GM21367 (cell line): Measurements from ENCODE around the gene THEM4.
"Not testable (repeated sequence)": the region's sequence is repeated elsewhere in the genome, so short reads cannot be mapped to it uniquely, and the experiment has no call there.

Source experiments
- ATAC-seq: cut with Tn5 transposase; IDR thresholded peaks from one replicate; pipeline ENCODE4 v1.9.1; 2021; ENCODE audit not compliant: unreplicated experiment

The THEM4 gene

DNA sequence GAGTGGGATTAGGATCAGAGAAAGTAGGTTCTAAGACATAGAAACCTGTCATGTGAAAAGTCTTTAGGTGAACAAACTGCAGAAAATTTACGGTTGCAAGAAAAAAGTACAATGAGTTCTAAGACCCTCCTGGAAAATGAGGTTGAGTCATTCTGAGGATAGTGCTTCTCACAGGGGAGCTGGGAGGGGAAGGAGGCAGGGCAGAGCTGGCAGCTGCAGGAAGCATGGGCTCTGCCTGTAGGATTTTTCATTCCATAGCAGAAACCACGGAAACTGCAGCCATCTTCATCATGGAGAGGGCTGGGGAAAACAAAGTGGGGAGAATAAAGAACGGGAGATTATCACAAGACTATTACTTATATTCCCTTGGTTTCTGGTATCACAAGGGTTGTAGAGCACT lies 25.8 kb upstream of the THEM4 start:
- ATAC-seq = no peak

- ATAC-seq = no peak
These were observed 24.8 kb upstream of the THEM4 start for GRCh38 chr1:151934048-151934493.

- ATAC-seq = no peak
These were observed 15.6 kb upstream of the THEM4 start for GRCh38 chr1:151924691-151925587.

GRCh38 chr1:151923422-151923821 lies 14.1 kb upstream of the THEM4 start:
- ATAC-seq = no peak

DNA sequence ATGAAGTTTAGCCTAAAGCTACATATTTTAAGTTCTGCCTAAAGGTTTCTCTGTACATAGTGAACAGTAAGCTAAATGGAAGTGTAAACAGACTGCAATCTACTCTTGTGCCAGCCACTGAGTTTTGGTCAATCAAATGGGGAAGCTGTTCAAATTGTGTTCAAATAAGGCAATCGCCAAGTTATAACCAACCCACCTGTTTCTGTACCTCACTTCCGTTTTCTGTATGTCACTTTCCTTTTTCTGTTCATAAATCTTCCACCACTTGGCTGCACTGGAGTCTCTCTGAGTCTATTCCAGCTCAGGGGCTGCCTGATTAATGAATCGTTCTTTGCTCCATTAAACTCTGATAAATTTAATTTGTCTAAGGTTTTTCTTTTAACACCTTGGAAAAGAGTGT lies 10.8 kb upstream of the THEM4 start:
- ATAC-seq = no peak

- no peak for ATAC-seq
These were observed 9.7 kb upstream of the THEM4 start for GRCh38 chr1:151918819-151919610.

GRCh38 chr1:151918156-151918555 lies 8.8 kb upstream of the THEM4 start:
- no peak for ATAC-seq

DNA sequence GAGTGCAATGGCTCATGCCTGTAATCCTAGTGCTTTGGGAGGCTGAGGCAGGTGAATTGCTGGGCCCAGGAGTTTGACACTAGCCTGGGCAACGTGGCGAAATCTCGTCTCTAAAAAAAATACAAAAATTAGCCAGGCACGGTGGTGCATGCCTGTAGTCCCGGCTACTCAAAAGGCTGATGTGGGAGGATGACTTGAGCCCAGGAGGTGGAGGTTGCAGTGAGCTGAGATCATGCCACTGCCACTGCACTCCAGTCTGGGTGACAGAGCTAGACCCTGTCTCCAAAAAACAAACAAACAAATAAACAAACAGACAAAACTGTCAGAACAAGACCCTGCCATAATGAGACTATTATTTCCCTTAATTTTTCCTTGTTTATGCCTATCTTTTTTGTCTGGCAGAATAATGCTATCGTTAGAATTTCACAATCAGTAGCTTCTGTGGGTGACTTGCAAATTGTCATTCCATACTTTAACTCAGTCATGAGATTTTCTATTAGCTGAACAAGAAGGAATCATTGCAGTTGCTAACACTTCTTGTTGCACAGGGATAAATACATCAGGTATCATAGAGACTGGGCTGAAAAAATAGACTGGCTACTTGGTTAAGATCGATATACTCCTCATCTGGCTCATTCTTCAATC lies 7.5 kb upstream of the THEM4 start:
- no peak for ATAC-seq

- no peak for ATAC-seq
These were observed 5.9 kb upstream of the THEM4 start for GRCh38 chr1:151915061-151915686.

- no peak for ATAC-seq
These were observed 4.8 kb upstream of the THEM4 start for GRCh38 chr1:151914076-151914475.

DNA sequence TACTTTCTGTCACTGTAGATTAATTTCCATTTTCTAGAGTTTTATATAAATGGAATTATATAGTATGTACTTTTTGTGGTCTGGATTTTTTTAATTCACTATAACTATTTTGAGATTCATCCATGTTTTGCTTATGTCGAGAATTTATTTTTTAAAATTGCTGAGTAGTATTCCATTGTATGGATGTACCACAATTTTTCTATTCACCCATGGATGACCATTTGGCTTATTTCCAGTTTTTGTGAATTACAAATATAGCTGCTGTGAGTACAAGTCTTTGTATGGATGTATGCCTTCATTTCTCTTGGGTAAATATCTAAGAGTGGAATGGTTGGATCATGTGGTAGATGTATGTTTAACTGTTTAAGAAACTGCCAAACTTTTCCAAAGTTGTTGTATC lies 3.7 kb upstream of the THEM4 start:
- ATAC-seq = no peak

- no peak for ATAC-seq
These were observed 1.1 kb downstream of the THEM4 start for GRCh38 chr1:151908228-151908691.

- no peak for ATAC-seq
These were observed 1.8 kb downstream of the THEM4 start for GRCh38 chr1:151907363-151908139.

GRCh38 chr1:151906324-151906645 lies 3.0 kb downstream of the THEM4 start:
- not testable (repeated sequence) for ATAC-seq

DNA sequence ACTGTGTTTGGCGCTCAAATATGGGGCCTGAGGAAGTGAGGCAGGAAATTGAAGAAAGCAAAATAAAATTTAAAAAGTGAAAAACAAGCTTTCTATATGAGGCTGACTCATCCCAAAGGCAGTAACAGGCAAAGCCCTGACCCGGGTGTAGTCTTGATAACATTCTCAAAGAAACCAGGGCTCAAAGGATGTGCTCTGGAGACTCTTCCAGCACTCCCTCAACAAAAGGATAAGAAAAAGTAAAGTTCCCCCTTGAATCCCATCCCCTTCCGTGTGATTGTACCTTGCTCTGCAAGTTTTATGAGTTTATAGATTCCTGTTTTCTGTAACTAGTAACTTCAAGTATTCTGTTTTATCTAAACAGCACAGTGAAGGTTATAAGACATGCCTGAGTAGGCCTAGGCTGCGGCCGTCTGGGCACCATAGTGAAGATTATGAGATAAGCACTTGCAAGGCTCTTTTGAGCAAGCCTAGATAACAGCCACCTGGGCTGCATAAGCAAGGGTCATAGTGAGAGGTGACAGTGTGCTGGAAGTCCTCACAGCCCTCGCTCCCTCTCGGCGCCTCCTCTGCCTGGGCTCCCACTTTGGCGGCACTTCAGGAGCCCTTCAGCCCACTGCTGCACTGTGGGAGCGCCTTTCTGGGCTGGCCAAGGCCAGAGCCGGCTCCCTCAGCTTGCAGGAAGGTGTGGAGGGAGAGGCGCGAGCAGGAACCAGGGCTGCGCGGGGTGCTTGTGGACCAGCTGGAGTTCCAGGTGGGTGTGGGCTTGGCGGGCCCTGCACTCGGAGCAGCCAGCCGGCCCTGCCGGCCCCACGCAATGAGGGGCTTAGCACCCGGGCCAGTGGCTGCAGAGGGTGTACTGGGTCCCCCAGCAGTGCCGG lies 3.6 kb downstream of the THEM4 start:
- ATAC-seq = not testable (repeated sequence)

DNA sequence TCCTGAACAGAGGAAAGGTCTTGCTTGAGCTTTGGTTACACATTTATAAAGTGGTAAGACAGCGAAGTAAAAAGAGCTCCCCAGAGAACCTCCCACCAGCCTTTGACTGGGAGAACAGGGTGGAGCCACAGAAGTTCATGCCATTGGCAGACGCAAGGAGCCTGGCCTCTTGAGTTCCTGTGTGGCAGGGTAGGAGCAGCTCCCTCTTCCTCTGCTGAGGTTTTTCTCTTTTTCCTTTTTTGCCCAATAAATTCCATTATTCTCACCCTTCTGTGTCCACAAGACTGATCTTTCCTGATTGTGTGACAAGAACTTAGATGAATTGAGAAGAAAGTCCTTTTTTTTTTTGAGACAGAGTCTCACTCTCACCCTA lies 4.3 kb downstream of the THEM4 start:
- no peak for ATAC-seq

GRCh38 chr1:151902858-151903257 lies 6.5 kb downstream of the THEM4 start:
- ATAC-seq = no peak

DNA sequence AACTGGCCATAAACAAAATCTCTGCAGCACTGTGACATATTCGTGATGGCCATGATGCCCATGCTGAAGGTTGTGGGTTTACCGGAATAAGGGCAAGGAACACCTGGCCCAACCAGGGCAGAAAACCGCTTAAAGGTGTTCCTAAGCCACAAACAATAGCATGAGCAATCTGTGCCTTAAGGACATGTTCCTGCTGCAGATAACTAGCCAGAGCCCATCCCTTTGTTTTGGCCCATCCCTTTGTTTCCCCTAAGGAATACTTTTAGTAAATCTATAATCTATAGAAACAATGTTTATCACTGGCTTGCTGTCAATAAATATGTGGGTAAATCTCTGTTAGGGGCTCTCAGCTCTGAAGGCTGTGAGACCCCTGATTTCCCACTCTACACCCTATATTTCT lies 8.5 kb downstream of the THEM4 start:
- ATAC-seq = not testable (repeated sequence)

GRCh38 chr1:151898519-151898991 lies 10.8 kb downstream of the THEM4 start:
- ATAC-seq = no peak
